ENCODE measurements around the gene PIP4K2B. TPM values are rescaled to one million over a fixed set of nuclear protein-coding genes. Genes with fewer than 3 reads are reported as not detected.

The PIP4K2B gene
- total and polyA plus RNA-seq, 9 of the 15 experiments (the other 6 are each of a cell fraction or from before 2014, with no cell fraction given), result 3.7 to 29.9 (median 23.0) TPM

- TF ChIP-seq BRF2 (IDR thresholded peaks at IDR 0.05; ENCODE audit: borderline replicate concordance, insufficient read depth, insufficient read length), result no peak
- TF ChIP-seq, protein P1, sequence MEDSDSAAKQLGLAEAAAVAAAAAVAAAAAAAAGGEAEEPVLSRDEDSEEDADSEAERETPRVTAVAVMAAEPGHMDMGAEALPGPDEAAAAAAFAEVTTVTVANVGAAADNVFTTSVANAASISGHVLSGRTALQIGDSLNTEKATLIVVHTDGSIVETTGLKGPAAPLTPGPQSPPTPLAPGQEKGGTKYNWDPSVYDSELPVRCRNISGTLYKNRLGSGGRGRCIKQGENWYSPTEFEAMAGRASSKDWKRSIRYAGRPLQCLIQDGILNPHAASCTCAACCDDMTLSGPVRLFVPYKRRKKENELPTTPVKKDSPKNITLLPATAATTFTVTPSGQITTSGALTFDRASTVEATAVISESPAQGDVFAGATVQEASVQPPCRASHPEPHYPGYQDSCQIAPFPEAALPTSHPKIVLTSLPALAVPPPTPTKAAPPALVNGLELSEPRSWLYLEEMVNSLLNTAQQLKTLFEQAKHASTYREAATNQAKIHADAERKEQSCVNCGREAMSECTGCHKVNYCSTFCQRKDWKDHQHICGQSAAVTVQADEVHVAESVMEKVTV (CRISPR knock-in tag; IDR thresholded peaks at IDR 0.05), result no peak
- TF ChIP-seq ZBTB9 (CRISPR knock-in tag; IDR thresholded peaks at IDR 0.05), result 0 out of 2 replicates have a peak, but pooled peaks have one; percentile 32
- no peak for TF ChIP-seq ZNF785 (CRISPR knock-in tag; IDR thresholded peaks at IDR 0.05)
- no peak for TF ChIP-seq BMI1 (IDR thresholded peaks at IDR 0.05; ENCODE audit: low read length)
- TF ChIP-seq NR2F6 (CRISPR knock-in tag; IDR thresholded peaks at IDR 0.05), result 0 out of 2 replicates have a peak, but pooled peaks have one; percentile 60
- TF ChIP-seq, protein P2, sequence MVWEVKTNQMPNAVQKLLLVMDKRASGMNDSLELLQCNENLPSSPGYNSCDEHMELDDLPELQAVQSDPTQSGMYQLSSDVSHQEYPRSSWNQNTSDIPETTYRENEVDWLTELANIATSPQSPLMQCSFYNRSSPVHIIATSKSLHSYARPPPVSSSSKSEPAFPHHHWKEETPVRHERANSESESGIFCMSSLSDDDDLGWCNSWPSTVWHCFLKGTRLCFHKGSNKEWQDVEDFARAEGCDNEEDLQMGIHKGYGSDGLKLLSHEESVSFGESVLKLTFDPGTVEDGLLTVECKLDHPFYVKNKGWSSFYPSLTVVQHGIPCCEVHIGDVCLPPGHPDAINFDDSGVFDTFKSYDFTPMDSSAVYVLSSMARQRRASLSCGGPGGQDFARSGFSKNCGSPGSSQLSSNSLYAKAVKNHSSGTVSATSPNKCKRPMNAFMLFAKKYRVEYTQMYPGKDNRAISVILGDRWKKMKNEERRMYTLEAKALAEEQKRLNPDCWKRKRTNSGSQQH (CRISPR knock-in tag; IDR thresholded peaks at IDR 0.05), result peak; percentile 73; the same call in 1 of the 2 replicates
- peak; percentile 58; the same call in 1 of the 2 replicates for TF ChIP-seq NCOA1 (IDR thresholded peaks at IDR 0.05; ENCODE audit: low read depth)
- TF ChIP-seq, protein P3, sequence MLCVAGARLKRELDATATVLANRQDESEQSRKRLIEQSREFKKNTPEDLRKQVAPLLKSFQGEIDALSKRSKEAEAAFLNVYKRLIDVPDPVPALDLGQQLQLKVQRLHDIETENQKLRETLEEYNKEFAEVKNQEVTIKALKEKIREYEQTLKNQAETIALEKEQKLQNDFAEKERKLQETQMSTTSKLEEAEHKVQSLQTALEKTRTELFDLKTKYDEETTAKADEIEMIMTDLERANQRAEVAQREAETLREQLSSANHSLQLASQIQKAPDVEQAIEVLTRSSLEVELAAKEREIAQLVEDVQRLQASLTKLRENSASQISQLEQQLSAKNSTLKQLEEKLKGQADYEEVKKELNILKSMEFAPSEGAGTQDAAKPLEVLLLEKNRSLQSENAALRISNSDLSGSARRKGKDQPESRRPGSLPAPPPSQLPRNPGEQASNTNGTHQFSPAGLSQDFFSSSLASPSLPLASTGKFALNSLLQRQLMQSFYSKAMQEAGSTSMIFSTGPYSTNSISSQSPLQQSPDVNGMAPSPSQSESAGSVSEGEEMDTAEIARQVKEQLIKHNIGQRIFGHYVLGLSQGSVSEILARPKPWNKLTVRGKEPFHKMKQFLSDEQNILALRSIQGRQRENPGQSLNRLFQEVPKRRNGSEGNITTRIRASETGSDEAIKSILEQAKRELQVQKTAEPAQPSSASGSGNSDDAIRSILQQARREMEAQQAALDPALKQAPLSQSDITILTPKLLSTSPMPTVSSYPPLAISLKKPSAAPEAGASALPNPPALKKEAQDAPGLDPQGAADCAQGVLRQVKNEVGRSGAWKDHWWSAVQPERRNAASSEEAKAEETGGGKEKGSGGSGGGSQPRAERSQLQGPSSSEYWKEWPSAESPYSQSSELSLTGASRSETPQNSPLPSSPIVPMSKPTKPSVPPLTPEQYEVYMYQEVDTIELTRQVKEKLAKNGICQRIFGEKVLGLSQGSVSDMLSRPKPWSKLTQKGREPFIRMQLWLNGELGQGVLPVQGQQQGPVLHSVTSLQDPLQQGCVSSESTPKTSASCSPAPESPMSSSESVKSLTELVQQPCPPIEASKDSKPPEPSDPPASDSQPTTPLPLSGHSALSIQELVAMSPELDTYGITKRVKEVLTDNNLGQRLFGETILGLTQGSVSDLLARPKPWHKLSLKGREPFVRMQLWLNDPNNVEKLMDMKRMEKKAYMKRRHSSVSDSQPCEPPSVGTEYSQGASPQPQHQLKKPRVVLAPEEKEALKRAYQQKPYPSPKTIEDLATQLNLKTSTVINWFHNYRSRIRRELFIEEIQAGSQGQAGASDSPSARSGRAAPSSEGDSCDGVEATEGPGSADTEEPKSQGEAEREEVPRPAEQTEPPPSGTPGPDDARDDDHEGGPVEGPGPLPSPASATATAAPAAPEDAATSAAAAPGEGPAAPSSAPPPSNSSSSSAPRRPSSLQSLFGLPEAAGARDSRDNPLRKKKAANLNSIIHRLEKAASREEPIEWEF (CRISPR knock-in tag; IDR thresholded peaks at IDR 0.05), result no peak
- no peak for TF ChIP-seq ZEB2 (IDR thresholded peaks at IDR 0.05)
- TF ChIP-seq CREM (IDR thresholded peaks at IDR 0.05; ENCODE audit: low read depth), result peak; percentile 83
- no peak for TF ChIP-seq ZSCAN29 (IDR thresholded peaks at IDR 0.05)
- peak; percentile 89 for TF ChIP-seq MYC (IDR thresholded peaks at IDR 0.05; ENCODE audit: low read depth, low read length)
- TF ChIP-seq MYC (CRISPR knock-in tag; IDR thresholded peaks at IDR 0.05; ENCODE audit: borderline replicate concordance, low read depth), result no peak
- no peak for TF ChIP-seq BDP1 (IDR thresholded peaks at IDR 0.05; ENCODE audit: insufficient read depth, insufficient read length)
These were observed at the start of gene PIP4K2B (continued) for GRCh38 chr17:38799501-38800236.
